ENCODE measurements around the gene CCAR1. TPM values are rescaled to one million over a fixed set of nuclear protein-coding genes. Genes with fewer than 3 reads are reported as not detected.

CCAR1 gene
- total RNA-seq, 4 donors from 2014 or later, result 42.0 to 99.9 (median 56.0) TPM

DNA sequence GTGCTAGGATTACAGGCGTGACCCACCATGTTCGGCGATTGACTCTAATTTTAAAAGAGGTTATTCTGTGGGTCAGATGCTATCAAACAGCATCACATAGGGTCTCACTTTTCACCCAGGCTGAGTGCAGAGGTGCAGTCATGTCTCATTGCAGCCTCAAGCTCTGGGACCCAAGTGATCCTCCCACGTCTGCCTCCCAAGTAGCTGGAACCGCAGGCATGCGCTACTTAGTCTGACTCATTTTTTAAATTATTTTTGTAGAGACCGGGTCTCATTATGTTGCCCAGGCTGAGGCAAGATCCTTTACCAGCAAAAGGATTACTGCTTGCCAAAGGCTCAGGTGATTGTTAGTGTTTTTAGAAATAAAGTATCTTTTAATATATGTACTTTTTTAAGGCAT is 63.4 kb downstream of the CCAR1 start:
- Histone ChIP-seq H3K36me3 (peaks cover 0 to 47% (median 26%) of the 10 kb centered on the region in 4 donors), H3K9me3 (no peaks in the 10 kb centered on the region), H3K4me3 (no peak overlapping the region), H3K27me3 (no peaks in the 10 kb centered on the region), H3K27ac (no peak overlapping the region), H3K4me1 (no peaks in the 10 kb centered on the region)
- TF ChIP-seq POLR2A (IDR thresholded peaks at IDR 0.05) (no peak), EP300 (IDR thresholded peaks at IDR 0.05; ENCODE audit: low read depth) (no peak), POLR2AphosphoS5 (IDR thresholded peaks at IDR 0.05) (no peak)
- TF ChIP-seq, protein P1, sequence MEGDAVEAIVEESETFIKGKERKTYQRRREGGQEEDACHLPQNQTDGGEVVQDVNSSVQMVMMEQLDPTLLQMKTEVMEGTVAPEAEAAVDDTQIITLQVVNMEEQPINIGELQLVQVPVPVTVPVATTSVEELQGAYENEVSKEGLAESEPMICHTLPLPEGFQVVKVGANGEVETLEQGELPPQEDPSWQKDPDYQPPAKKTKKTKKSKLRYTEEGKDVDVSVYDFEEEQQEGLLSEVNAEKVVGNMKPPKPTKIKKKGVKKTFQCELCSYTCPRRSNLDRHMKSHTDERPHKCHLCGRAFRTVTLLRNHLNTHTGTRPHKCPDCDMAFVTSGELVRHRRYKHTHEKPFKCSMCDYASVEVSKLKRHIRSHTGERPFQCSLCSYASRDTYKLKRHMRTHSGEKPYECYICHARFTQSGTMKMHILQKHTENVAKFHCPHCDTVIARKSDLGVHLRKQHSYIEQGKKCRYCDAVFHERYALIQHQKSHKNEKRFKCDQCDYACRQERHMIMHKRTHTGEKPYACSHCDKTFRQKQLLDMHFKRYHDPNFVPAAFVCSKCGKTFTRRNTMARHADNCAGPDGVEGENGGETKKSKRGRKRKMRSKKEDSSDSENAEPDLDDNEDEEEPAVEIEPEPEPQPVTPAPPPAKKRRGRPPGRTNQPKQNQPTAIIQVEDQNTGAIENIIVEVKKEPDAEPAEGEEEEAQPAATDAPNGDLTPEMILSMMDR (IDR thresholded peaks at IDR 0.05), result no peak
- intact Hi-C loops (cut with DNase I; ENCODE audit: low total_unique reads), result no loop called here
- DNase-seq, result no peak
- in situ Hi-C loops (cut with MboI; ENCODE audit: low pct_ligation_motif_present in 1 of 4, low pct_unique_long_range_greater_than_20kb in 1 of 4, low sequenced_read_pairs in 3 of 4), result loop anchor here in 1 of 4 donors (10.0 kb wide), 1 partner anchor 110 kb away; no protein-coding TSS in a partner anchor
- WGBS, 2 donors (ENCODE audit: low coverage in 1 of 2), result 87 to 100% methylated on average over 4 to 7 of the region's 7 CpGs

DNA sequence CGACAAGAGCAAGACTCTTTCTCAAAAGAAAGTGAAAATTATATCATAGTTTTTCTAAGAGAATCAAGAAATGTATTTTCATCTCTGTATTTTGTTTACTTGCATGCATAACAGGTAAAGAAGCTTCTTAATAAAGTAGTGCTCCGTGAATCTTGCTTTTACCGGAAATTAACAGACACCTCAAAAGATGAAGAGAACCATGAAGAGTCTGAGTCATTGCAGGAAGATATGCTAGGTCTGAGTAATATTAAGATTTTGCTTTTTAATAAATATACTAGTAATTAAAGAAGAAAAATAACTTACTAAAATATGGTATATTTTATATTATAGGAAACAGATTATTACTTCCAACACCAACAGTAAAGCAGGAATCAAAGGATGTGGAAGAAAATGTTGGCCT is 66.8 kb downstream of the CCAR1 start:
- intact Hi-C loops (cut with DNase I; ENCODE audit: low total_unique reads) (no loop called here), in situ Hi-C loops (cut with MboI; ENCODE audit: low pct_ligation_motif_present in 1 of 4, low pct_unique_long_range_greater_than_20kb in 1 of 4, low sequenced_read_pairs in 3 of 4) (loop anchor here in 1 of 4 donors (10.0 kb wide), 1 partner anchor 107 kb away; no protein-coding TSS in a partner anchor)
- H3K9me3 ChIP-seq, result no peaks in the 10 kb centered on the region
- H3K4me3 ChIP-seq, result no peak overlapping the region
- 70 to 84% methylated on average over 3 of the region's 3 CpGs for WGBS, 2 donors (ENCODE audit: low coverage in 1 of 2)
- DNase-seq, result no peak
- no peak overlapping the region for H3K27ac ChIP-seq
- TF ChIP-seq, protein P1 (IDR thresholded peaks at IDR 0.05), result no peak
- no peak for TF ChIP-seq EP300 (IDR thresholded peaks at IDR 0.05; ENCODE audit: low read depth)
- no peak for TF ChIP-seq POLR2AphosphoS5 (IDR thresholded peaks at IDR 0.05)
- TF ChIP-seq POLR2A (IDR thresholded peaks at IDR 0.05), result no peak
- H3K4me1 ChIP-seq, result no peaks in the 10 kb centered on the region
- H3K36me3 ChIP-seq, result peaks cover 0 to 71% (median 36%) of the 10 kb centered on the region in 4 donors
- H3K27me3 ChIP-seq, result no peaks in the 10 kb centered on the region

DNA sequence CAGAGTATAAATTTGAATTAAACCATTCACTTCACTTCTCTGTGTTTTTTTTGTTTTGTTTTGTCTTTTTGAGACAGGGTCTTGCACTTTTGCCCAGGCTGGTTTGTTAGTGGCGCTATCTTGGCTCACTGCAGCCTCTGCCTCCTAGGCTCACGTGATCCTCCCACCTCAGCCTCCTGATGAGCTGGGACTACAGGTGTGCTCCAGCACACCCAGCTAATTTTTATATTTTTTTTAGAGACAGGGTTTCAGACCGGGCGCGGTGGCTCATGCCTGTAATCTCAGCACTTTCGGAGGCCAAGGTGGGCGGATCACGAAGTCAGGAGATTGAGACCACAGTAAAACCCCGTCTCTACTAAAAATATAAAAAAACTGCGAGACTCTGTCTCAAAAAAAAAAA is 69.4 kb downstream of the CCAR1 start:
- no peaks in the 10 kb centered on the region for H3K9me3 ChIP-seq
- TF ChIP-seq POLR2A (IDR thresholded peaks at IDR 0.05) (no peak), POLR2AphosphoS5 (IDR thresholded peaks at IDR 0.05) (no peak), EP300 (IDR thresholded peaks at IDR 0.05; ENCODE audit: low read depth) (no peak)
- TF ChIP-seq, protein P1 (IDR thresholded peaks at IDR 0.05), result no peak
- no peaks in the 10 kb centered on the region for H3K27me3 ChIP-seq
- intact Hi-C loops (cut with DNase I; ENCODE audit: low total_unique reads), result no loop called here
- DNase-seq, result no peak
- no peaks in the 10 kb centered on the region for H3K4me1 ChIP-seq
- 94 to 98% methylated on average over 5 to 10 of the region's 10 CpGs for WGBS, 2 donors (ENCODE audit: low coverage in 1 of 2)
- in situ Hi-C loops (cut with MboI; ENCODE audit: low pct_ligation_motif_present in 1 of 4, low pct_unique_long_range_greater_than_20kb in 1 of 4, low sequenced_read_pairs in 3 of 4), result loop anchor here in 1 of 4 donors (10.0 kb wide), 1 partner anchor 104 kb away; no protein-coding TSS in a partner anchor
- H3K4me3 ChIP-seq, result no peak overlapping the region
- peaks cover 0 to 66% (median 34%) of the 10 kb centered on the region in 4 donors for H3K36me3 ChIP-seq
- no peak overlapping the region for H3K27ac ChIP-seq

DNA sequence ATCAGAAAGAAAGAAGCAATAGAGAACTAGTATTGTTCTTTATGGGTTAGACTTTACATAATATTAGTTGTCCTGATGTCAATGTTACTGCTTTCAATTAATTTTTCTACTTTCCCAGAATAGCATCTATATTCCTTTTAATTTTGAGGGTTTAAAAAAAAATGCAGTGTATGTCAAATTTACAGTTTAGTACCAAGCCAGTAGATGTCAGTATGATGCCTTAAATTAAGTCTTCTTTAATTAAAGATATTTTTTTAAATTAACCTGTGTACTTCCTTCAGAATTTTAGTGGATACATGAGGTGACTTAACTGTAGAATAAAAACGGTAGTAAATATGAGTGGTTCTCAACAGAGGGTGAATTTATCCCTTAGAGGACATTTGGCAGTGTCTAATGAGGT is 71.1 kb downstream of the CCAR1 start:
- DNase-seq, result no peak
- H3K4me1 ChIP-seq, result no peaks in the 10 kb centered on the region
- H3K27me3 ChIP-seq, result no peaks in the 10 kb centered on the region
- H3K36me3 ChIP-seq, result peaks cover 0 to 50% (median 26%) of the 10 kb centered on the region in 4 donors
- no peak overlapping the region for H3K27ac ChIP-seq
- intact Hi-C loops (cut with DNase I; ENCODE audit: low total_unique reads) (no loop called here), in situ Hi-C loops (cut with MboI; ENCODE audit: low pct_ligation_motif_present in 1 of 4, low pct_unique_long_range_greater_than_20kb in 1 of 4, low sequenced_read_pairs in 3 of 4) (loop anchor here in 1 of 4 donors (10.0 kb wide), 1 partner anchor 103 kb away; no protein-coding TSS in a partner anchor)
- no peak overlapping the region for H3K4me3 ChIP-seq
- no peaks in the 10 kb centered on the region for H3K9me3 ChIP-seq
- 42 to 56% methylated on average over 1 of the region's 1 CpG for WGBS, 2 donors (ENCODE audit: low coverage in 1 of 2)
- TF ChIP-seq, protein P1 (IDR thresholded peaks at IDR 0.05), result peak in 1 of 5 experiments; percentile 10
- TF ChIP-seq EP300 (IDR thresholded peaks at IDR 0.05; ENCODE audit: low read depth), result no peak
- TF ChIP-seq POLR2AphosphoS5 (IDR thresholded peaks at IDR 0.05), result no peak
